GM04503 (cell line): Measurements from ENCODE around the gene TRPC1.
"Not testable (repeated sequence)": the region's sequence is repeated elsewhere in the genome, so short reads cannot be mapped to it uniquely, and the experiment has no call there.

Experiments
- DNase-seq: peaks from one replicate; pipeline ENCODE4 v3.0.0-alpha.2; 2012; ENCODE audit warnings: low read depth

The TRPC1 gene

DNA sequence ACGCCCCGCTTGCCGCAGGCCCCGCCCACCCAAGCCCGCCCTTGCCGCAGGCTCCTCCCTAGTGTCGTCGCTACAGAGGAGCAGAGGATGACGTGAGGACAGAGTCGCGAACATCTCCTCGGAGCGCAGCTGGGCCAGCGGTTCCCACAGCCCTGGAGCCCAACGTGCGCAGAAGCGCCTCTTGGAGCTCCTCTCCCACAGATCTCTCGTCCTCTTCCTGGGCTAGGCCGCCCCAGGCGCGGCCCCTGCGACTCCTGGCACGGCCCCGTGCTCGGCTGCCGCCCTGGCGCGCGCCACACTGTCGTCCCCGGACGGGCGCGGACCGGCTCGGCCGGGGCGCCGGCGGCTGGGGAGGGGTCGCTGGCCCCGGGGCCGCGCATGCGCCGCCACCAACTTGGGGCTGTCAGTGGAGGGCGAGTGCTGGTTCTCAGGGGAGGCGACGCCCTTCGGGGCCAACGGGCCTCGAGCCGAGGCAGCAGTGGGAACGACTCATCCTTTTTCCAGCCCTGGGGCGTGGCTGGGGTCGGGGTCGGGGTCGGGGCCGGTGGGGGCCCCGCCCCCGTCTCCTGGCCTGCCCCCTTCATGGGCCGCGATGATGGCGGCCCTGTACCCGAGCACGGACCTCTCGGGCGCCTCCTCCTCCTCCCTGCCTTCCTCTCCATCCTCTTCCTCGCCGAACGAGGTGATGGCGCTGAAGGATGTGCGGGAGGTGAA lies at the start of gene TRPC1:
TRPC1 (plus strand) TSS at position 67 of the 714 bp plus-strand sequence; CDS start at position 593, 526 bp downstream.
- DNase-seq: peak; percentile 36

DNA sequence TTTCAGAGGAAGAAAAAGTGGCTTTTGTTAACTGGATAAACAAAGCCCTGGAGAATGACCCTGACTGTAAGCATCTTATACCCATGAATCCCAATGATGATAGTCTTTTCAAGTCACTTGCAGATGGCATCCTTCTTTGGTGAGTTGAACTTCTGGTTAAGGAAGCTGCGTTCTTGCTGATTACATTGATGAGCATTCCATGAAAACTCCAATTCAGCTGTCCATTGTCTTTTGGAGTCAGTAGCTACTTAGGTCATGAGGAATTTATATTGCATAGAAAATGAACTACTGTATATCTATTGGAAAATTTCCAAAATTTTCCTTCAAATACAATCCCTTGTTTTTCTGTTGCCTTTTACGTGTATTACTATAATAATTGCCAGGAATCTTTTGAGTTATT lies 47.7 kb upstream of the TRPC1 start:
- no peak for DNase-seq

DNA sequence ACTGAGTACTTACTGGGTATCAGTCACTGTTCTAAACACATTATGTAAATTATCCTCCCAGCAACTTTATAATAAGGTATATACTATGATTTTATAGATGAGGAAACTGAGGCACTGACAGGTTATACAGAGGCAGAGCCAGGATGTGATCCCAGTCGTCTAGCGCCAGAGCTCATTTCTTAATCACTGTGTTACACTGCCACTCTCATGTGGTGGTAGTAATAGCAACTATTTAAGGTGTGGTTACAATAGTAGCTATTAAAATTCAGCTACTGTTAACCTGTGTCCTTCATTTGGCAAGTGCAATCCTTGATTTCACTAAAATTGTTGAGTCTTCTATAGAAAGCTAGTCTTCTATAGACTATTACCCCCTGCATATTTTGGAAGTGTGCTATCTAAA lies 43.1 kb upstream of the TRPC1 start:
- no peak for DNase-seq

DNA sequence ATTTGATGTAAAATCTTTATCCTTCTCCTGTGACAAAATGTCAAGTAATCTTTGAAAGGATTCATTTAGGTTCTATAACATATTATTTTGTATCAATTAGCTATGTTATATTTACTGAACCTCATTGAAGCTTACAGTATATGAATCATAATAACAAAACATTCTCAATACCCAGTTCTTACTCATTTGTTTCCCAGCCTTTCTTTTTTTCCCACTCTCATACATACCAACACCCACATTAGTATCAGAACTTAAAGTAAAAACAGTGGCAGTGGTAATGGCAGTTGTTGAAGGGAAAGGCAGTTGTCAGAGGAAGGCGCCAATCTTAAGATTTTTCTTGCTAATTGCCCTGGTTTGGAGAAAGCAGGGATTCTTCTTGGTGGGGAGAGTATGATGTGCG lies 33.2 kb upstream of the TRPC1 start:
- no peak for DNase-seq

DNA sequence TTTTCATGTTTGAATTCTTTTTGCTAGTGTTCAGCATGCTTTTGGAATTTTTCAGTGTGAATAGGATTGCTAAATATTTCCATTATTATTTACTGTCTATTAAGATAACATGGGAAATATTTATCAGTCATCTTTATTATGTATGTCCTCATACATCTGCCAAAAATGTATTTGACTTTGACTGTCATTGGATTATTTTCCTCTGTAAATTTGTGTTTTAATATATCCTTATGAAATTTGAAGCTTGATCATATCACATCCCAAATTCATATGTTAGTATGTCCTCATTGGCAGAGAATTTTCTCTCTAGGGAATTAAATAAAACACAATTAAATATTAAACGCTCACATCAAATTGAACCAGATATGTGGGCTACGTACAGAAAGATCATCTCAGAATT lies 32.3 kb upstream of the TRPC1 start:
- DNase-seq: no peak

DNA sequence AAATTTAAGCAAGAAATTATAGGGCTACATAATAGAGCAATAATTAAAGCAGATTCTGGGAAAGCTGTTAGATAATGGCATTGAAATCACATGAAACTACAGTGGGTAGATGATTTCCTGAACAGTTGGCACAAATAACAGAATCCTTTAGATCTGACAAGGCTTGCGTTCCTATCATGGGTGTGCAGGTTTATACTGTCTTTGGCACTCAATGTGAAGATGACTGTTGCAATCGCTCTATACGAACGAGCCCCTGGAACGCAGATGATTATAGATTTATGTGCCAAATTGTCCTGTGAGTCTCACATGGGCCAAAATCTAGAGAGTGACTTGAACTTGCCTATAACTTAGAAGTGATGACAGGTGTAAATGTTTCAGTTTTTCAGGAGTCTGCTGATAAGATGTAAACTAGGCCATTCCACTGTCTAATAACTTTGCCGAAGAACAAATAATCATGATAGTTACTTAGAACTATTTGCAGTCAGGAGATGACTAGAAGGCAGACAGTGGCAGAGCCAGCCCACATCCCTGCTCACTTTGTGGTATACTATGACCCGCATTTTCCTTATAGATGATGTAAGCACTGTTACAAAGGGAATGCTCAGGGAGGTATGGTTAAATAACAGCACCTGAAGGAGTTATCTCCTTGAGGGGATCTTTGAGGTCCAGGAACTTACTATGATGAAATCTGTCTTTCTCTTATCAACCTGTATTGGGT lies 30.5 kb upstream of the TRPC1 start:
- no peak for DNase-seq

DNA sequence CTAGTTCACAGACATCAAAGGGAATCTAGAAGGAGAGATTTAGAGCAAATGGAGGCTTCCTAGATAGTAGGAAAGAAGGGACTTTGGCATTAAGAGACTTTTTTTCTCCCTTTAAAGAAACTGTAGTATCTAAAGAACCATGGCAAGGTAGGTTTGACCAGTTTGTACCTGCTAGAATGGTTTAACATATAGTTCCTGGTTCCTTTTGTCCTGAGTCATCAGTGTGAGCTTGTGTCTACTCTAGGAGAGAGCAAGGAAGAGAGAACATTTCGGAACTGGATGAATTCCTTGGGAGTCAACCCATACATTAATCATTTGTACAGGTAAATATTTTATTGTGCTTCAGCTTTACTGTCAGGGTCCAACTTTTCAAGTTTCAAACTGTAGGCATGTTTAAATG lies 29.6 kb upstream of the TRPC1 start:
- no peak for DNase-seq

DNA sequence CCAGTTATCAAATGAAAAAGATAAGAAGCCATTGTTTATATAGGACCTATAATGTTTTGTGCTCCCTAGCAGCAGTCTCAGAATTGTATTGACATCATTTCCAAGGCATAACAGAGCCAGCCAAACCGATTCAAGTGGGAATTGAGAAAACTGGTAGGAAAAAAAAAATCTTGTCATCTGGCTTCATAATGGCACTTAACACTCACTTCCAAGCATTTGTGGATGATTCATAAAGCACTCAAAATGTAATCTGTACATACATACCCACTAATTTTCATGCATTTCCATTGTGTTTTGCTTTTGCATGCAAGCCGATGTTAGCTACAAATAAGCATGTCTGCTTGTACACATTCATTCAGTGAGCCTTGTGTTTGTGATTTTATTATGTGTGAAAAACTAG lies 18.6 kb upstream of the TRPC1 start:
- no peak for DNase-seq

DNA sequence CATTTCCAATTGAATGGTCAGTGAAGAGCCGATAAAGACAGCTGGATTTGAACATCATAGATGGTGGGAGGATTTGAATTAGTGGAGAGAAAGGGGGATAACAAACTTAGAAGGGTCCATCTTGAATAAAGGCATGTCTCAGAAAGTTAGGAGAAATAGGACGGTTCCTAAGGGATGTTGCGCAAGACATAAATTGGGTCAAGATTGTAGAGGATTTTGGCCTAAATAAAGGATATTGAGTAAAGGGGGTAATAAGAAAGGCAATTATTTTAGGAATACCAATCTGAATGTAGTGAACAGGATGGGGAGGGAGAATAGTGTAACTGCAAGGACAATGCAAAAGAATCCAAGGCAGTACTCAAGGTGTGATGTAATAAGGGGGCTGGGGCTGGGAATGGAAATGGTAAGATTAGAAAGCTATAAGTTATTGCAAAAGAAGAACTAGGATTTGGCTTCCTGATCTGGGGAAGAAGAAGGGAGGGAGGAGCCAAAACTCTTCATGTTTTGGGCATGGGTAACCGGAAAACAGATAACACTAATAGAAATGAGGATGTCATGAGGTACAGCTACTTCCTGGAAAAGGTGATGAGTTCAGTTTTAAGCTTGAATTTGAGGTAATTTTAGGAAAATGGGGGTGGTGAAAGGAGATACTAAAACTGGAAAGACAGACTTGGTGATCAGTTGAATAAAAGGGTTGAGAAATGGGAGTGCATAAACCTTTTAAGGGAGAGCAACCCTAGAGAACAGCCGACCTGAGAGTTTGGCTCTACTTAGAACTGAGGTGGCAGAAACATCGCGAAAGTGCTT lies 17.3 kb upstream of the TRPC1 start:
- no peak for DNase-seq

DNA sequence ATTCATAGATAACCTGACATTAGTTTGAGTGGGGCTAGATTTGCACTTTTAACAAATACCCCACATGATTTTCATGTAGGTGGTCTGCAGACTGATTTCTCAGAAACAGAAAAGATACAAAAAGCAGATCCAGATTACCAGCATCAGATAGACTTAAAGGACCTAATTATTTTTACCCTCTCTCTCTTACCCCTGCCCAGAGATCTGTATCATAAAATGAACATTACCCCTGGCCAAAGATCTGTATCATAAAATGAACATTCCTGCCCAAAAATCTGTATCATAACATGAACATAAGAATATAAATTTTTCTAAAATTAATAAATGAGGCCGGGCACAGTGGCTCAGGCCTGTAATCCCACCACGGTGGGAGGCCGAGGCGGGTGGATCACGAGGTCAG lies 14.6 kb upstream of the TRPC1 start:
- DNase-seq: no peak

DNA sequence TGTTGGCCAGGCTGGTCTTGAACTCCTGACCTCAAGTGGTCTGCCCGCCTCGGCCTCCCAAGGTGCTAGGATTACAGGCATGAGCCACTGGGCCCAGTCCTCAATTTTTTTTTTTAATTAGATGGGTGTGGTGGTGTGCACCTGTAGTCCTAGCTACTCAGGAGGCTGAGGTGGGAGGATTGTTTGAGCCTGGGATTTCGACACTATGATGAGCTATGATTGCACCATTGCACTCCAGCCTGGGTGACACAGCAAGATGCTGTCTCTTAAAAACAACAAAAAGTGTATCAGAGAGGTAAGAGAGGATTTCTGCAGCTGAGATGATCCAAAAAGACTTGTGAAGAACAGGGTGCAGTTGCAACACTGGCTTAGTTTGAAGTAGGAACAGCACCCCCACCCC lies 9.0 kb upstream of the TRPC1 start:
- not testable (repeated sequence) for DNase-seq

DNA sequence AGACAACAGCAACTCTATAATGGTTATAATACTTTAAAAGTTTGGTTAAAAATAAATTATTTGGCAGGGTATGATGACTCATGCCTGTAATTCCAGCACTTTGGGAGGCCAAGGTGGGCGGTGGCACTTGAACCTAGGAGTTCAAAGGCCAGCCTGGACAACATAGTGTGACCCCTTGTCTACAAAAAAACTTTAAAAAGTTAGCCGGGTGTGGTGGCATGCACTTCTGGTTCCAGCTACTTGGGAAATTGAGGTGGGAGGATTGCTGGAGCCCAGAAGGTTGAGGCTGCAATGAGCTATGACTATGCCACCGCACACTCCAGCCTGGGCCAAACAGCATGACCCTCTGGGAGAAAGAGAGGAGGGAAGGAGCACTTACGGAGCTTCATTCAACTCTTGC lies 7.7 kb upstream of the TRPC1 start:
- no peak for DNase-seq

DNA sequence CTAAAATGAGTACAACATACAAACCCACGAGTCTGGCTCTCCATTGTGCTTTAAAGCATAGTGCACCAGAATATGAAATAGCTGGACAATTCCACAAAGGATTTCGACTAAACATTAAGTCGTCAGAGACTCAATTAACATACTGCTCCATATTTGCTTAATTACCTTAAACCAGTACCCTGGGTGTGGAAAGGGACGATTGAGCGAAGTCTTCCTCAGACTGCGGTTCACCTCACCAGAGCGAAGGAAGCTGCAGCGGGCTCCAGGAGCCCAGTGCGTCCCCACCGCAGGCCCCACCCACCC lies 218 bp upstream of the TRPC1 start:
- DNase-seq: no peak

DNA sequence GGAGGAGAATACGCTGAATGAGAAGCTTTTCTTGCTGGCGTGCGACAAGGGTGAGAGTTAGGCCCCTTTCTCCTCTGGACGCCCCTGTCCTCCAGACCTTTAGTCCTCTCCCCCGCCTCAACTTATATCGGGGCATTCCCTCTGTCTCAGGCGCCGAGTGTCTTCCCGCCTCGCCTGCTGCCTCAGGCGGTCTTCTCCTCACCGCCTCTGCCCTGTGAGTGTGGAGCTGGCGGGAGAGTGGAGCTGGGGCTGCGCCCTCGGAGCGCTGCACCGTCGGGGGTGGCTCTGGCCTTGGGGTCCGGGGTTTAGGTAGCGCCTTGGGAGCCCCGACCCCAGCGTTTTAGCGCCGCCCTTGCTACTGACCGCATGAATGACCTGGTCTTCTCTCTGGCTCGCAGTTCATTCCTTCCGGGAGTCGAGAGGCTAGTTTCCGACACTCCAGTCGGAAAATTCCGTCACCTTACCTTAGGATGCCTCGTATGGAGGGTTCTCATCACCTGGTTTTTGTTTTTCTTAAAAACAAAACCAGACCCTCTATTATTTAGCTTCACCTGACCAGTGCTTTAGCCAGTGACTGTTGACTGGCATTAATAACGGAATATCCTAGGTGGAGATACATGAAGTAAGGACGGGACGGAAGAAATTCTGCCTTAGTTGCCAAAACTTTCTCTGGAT lies 985 bp downstream of the TRPC1 start:
- no peak for DNase-seq

DNA sequence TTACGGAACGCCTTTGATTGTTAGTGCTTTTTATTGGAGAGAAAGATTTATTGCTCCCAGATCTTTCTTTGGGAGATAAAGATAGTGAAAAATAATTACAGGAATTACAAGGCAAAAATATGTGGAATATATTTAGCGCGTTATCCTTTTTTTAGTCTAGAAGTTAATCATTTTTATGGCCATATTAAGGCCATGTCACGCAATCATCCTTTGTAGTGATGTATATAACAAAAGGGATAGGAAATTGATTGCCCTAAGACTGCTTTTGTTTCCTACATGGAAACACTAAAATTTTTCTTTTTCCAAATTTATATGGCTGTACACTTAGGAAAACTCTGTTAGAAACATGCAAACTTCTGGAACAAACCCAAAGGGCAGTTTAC lies 1.5 kb downstream of the TRPC1 start:
- DNase-seq: no peak

DNA sequence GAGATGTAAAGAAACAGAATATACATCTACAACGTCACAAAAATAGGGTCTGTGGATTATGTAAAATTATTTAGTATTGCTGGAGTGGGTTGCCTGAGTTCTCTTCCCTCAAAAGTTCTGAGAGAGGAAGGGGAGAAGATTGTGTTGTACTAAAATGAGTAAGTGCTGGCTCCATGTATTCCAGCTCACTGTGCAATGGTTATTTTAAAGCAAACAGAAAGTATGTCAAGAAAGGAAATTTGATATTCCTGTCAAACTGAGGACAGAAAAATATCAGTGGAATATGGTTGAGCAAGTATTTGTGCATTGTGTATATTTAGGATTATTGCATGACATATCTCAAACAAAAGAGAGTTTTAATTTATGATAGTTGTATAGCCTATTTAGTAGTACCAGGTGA lies 2.2 kb downstream of the TRPC1 start:
- no peak for DNase-seq

DNA sequence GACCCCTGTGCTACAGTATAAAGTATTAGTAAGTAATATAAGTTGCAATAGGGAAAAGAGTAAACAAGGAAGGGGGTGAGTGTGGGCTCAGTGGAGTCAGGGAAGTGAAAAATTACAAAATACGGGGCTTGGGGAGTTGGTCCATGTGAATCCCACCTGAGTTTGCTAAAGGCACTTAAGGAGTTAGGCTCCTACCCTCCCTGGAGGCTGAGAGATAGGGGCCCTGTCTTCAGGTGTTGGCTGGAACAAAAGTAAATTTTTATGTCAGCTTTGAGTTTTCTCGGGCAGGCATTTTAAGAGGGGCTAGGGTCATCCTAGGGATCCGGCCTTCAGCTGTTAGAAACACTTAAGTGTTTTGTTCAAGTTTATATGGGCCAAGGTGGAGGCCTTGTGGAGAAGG lies 8.2 kb downstream of the TRPC1 start:
- no peak for DNase-seq

DNA sequence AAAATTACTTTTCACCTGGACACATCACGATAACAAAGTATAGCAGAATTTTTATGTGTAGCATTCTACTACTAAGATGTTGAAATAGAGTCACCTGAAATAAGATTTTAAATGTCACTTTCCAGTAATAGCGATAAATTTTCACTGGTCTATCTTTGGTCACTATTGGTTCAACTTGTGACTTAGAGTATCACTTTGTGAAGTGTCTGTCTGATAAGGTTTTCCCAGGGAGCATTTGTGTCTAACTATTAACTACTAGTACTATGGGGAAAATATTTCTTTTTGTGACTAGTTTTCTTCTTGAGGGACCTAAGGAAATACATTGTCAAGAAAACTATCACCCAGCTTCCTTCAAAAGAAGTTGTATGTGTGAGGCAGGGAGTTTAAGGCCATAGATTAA lies 11.0 kb downstream of the TRPC1 start:
- no peak for DNase-seq

DNA sequence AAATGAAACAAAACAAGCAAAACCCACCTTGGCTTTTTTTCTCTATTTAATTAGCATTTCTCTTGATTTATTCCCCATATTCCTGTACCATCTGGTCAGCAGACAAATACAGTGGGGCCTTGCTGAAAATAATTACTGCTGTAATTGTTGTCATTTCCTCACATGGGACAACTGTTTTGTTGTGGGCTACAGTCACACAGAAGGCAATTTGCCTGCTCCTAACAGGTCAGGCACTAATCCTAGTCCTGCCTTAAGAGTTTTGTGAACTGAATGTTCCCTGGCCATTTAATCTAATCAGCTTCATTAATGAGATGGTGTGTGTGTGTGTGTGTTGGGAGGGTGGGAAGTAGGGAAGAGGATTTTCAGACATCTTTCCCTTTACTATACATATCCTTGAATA lies 11.6 kb downstream of the TRPC1 start:
- no peak for DNase-seq

DNA sequence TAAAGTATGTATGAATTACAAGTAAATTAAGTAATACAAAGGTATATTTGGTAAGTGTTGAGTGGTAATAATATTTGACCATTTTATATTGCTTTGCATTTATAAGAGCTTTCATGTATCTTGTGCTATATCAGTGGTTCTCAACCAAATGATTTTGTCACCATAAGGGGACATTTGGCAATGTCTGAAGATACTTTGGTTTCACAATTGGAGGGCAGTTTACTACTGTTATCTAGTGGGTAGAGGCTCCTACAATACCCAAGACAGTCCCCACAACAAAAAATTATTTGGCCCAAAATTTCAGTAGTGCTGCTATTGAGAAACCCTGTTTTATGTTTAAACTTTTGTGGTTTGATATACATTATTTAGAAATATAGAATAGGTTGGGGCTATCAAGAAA lies 14.6 kb downstream of the TRPC1 start:
- no peak for DNase-seq

DNA sequence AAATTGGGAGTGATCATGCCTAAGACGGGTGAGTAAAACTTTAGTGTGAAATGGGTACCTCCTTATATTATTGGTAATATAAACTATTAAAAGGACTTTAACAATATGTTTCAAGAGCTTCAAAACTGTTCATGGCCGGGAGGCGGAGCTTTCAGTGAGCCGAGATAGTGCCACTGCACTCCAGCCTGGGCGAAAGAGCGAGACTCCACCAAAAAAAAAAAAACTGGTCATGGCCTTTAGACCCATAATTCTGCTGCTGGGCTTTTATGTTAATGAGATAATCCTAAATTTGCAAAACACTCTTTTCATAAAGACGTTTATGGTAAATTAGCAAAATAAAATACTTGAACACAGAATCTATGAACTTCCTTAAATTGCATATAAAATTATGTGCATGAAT lies 22.8 kb downstream of the TRPC1 start:
- DNase-seq: no peak

DNA sequence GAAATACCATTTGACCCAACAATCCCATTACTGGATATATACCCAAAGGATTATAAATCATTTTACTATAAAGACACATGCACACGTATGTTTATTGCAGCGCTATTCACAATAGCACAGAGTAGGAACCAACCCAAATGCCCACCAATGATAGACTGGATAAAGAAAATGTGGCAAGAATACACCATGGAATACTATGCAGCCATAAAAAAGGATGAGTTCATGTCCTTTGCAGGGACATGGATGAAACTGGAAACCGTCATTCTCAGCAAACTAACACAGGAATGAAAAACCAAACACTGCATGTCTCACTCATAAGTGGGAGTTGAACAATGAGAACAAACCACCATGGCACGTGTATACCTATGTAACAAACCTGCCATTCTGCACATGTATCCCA lies 26.7 kb downstream of the TRPC1 start:
- not testable (repeated sequence) for DNase-seq

DNA sequence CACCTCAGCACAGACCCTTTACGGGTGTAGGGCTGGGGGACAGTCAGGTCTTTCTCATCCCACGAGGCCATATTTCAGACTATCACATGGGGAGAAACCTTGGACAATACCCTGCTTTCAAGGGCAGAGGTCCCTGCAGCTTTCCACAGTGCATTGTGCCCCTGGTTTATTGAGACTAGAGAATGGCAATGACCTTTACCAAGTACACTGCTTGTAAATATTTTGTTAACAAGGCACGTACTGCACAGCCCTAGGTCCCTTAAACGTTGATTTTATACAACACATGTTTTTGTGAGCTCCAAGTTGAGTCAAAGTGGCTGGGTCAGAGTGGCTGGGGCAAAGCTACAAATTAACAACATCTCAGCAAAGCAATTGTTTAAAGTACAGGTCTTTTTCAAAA lies 28.8 kb downstream of the TRPC1 start:
- DNase-seq: not testable (repeated sequence)
